ENCODE results near the gene RPP21.
"Not testable (repeated sequence)": the region's sequence is repeated elsewhere in the genome, so short reads cannot be mapped to it uniquely, and the experiment has no call there.

RPP21 gene

GRCh38 chr6:30363459-30363858, 18.5 kb downstream of the RPP21 start:
- no peaks in the 10 kb centered on the region for H3K36me3 ChIP-seq (ENCODE audit: control insufficient read depth in 2 of 2, insufficient read depth in 1 of 2, low read length in 2 of 2)
- POLR2A ChIA-PET: no interaction called here
- no peak overlapping the region for H3K4me3 ChIP-seq (ENCODE audit: low read depth, low read length)
- H3K4me1 ChIP-seq (ENCODE audit: control insufficient read depth, insufficient read depth, low read length): no peaks in the 10 kb centered on the region
- CTCF ChIA-PET: interaction anchor here (0.8 to 1.5 kb wide), 3 partner anchors 12 to 145 kb away, joined by 3 read pairs; no protein-coding TSS in a partner anchor
- no peak overlapping the region for H3K27ac ChIP-seq (ENCODE audit: extremely low read depth, low read depth, low read length)
- TF ChIP-seq ZNF335 (tag by site-specific recombination; conservative IDR thresholded peaks at IDR 0.05): 0 out of 2 replicates have a peak, but pooled peaks have one; percentile 26
- no peak for TF ChIP-seq ZNF677 (tag by site-specific recombination; IDR thresholded peaks at IDR 0.05)
- TF ChIP-seq ZBTB17 (tag by site-specific recombination; IDR thresholded peaks at IDR 0.05): peak; percentile 50
- H3K9me3 ChIP-seq (ENCODE audit: control insufficient read depth, insufficient read depth, low read depth, low read length): no peaks in the 10 kb centered on the region

GRCh38 chr6:30364591-30364990, 19.6 kb downstream of the RPP21 start:
- TF ChIP-seq ZNF398 (tag by site-specific recombination; IDR thresholded peaks at IDR 0.05): no peak
- TF ChIP-seq SP2 (tag by site-specific recombination; IDR thresholded peaks at IDR 0.05): no peak
- no peak for TF ChIP-seq ZNF571 (tag by site-specific recombination; IDR thresholded peaks at IDR 0.05)
- peak; percentile 17; the same call in 1 of the 2 replicates for TF ChIP-seq CTCF (tag by site-specific recombination; IDR thresholded peaks at IDR 0.05)
- no peaks in the 10 kb centered on the region for H3K4me1 ChIP-seq (ENCODE audit: control insufficient read depth, insufficient read depth, low read length)
- H3K4me3 ChIP-seq (ENCODE audit: low read depth, low read length): no peak overlapping the region
- no peaks in the 10 kb centered on the region for H3K36me3 ChIP-seq (ENCODE audit: control insufficient read depth in 2 of 2, insufficient read depth in 1 of 2, low read length in 2 of 2)
- ChIA-PET CTCF (interaction anchor here (0.6 to 3.1 kb wide), 6 partner anchors 10 to 723 kb away, joined by 3 to 17 read pairs (median 6); no protein-coding TSS in a partner anchor), POLR2A (no interaction called here)
- no peak overlapping the region for H3K27ac ChIP-seq (ENCODE audit: extremely low read depth, low read depth, low read length)
- H3K9me3 ChIP-seq (ENCODE audit: control insufficient read depth, insufficient read depth, low read depth, low read length): no peaks in the 10 kb centered on the region

GRCh38 chr6:30369280-30369679, 24.3 kb downstream of the RPP21 start:
- peak; percentile 62; the same call in 1 of the 2 replicates for TF ChIP-seq ZNF146 (tag by site-specific recombination; IDR thresholded peaks at IDR 0.05)
- H3K4me1 ChIP-seq (ENCODE audit: control insufficient read depth, insufficient read depth, low read length); POLR2A ChIA-PET; H3K9me3 ChIP-seq (ENCODE audit: control insufficient read depth, insufficient read depth, low read depth, low read length); H3K36me3 ChIP-seq (ENCODE audit: control insufficient read depth in 2 of 2, insufficient read depth in 1 of 2, low read length in 2 of 2); H3K4me3 ChIP-seq (ENCODE audit: low read depth, low read length); H3K27ac ChIP-seq (ENCODE audit: extremely low read depth, low read depth, low read length): not testable (repeated sequence)
- CTCF ChIA-PET: interaction anchor here (0.6 to 2.3 kb wide), 5 partner anchors 12 to 131 kb away, joined by 3 to 8 read pairs (median 3); no protein-coding TSS in a partner anchor

GRCh38 chr6:30378290-30378937, 33.5 kb downstream of the RPP21 start:
- Histone ChIP-seq H3K4me3 (ENCODE audit: low read depth, low read length) (no peak overlapping the region), H3K9me3 (ENCODE audit: control insufficient read depth, insufficient read depth, low read depth, low read length) (no peaks in the 10 kb centered on the region), H3K36me3 (ENCODE audit: control insufficient read depth in 2 of 2, insufficient read depth in 1 of 2, low read length in 2 of 2) (no peaks in the 10 kb centered on the region), H3K4me1 (ENCODE audit: control insufficient read depth, insufficient read depth, low read length) (no peaks in the 10 kb centered on the region), H3K27ac (ENCODE audit: extremely low read depth, low read depth, low read length) (no peak overlapping the region)
- ChIA-PET POLR2A (no interaction called here), CTCF (no interaction called here)
- TF ChIP-seq ZNF274 (IDR thresholded peaks at IDR 0.05; ENCODE audit: low read length) (no peak), ZNF274 (tag by site-specific recombination; IDR thresholded peaks at IDR 0.05; ENCODE audit: borderline replicate concordance) (no peak), KLF1 (tag by site-specific recombination; IDR thresholded peaks at IDR 0.05) (no peak), REST (tag by site-specific recombination; IDR thresholded peaks at IDR 0.05) (peak; percentile 97)
